Measurements from ENCODE around the gene TNFRSF19.

The TNFRSF19 gene

DNA sequence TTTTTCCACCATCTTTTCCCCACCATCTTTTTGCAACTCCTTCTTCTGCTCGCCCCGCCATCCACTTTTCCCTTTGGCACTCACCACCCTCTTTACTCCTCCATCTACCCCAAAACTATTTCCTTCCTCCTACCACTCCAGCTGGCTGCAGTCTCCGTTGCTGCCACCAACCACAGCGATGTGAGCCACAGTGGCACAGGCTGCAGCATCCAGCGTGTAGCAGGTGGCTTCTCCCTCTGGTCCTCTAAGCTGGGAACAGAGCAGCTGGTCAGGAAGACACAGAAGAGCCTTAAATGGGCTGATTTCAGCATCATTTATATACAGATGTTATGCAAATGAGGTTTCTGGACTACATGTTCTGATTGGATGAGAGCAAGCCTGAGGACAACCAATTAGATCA, 144.5 kb downstream of the TNFRSF19 start:
- Histone ChIP-seq H3K4me1 (ENCODE audit: control insufficient read depth in 1 of 2, insufficient read depth in 2 of 2, low read length in 2 of 2) (no peaks in the 10 kb centered on the region), H2BK12ac (ENCODE audit: low read length) (no peak overlapping the region), H3K14ac (ENCODE audit: low read length) (no peak overlapping the region), H3K18ac (ENCODE audit: low read length) (no peak overlapping the region), H3K27ac (ENCODE audit: low read depth, low read length) (no peak overlapping the region), H3K27me3 (ENCODE audit: insufficient read depth, low read length) (no peaks in the 10 kb centered on the region), H2AFZ (ENCODE audit: insufficient read depth, low read length, poor library complexity) (no peak overlapping the region), H2BK5ac (ENCODE audit: low read depth, low read length, poor library complexity) (no peak overlapping the region), H3K23ac (ENCODE audit: low read length) (no peak overlapping the region), H3K79me1 (ENCODE audit: low read length) (no peaks in the 10 kb centered on the region), H3K9ac (ENCODE audit: low read length) (no peak overlapping the region), H3K9me3 (ENCODE audit: insufficient read depth, low read depth, low read length) (peaks cover 3% of the 10 kb centered on the region), H4K12ac (ENCODE audit: low read depth, low read length) (no peak overlapping the region), H2AK5ac (ENCODE audit: low read length) (no peak overlapping the region), H2BK120ac (ENCODE audit: insufficient read depth, low read length, poor library complexity) (no peak overlapping the region), H4K8ac (ENCODE audit: low read depth, low read length) (no peak overlapping the region), H3K79me2 (ENCODE audit: control insufficient read depth, insufficient read depth, low read length, poor library complexity) (no peaks in the 10 kb centered on the region), H3K4me3 (ENCODE audit: low read depth, low read length) (no peak overlapping the region), H3K4me2 (ENCODE audit: low read length) (no peak overlapping the region), H4K91ac (ENCODE audit: low read depth, low read length) (no peak overlapping the region), H3K36me3 (ENCODE audit: control insufficient read depth in 1 of 2, insufficient read depth in 2 of 2, low read length in 2 of 2) (no peaks in the 10 kb centered on the region), H3K4ac (ENCODE audit: low read depth, low read length) (no peak overlapping the region)
- 100% methylated on average over 2 of the region's 5 CpGs for WGBS (ENCODE audit: extremely low coverage, insufficient coverage, insufficient read length)
- DNase-seq, result no peak

DNA sequence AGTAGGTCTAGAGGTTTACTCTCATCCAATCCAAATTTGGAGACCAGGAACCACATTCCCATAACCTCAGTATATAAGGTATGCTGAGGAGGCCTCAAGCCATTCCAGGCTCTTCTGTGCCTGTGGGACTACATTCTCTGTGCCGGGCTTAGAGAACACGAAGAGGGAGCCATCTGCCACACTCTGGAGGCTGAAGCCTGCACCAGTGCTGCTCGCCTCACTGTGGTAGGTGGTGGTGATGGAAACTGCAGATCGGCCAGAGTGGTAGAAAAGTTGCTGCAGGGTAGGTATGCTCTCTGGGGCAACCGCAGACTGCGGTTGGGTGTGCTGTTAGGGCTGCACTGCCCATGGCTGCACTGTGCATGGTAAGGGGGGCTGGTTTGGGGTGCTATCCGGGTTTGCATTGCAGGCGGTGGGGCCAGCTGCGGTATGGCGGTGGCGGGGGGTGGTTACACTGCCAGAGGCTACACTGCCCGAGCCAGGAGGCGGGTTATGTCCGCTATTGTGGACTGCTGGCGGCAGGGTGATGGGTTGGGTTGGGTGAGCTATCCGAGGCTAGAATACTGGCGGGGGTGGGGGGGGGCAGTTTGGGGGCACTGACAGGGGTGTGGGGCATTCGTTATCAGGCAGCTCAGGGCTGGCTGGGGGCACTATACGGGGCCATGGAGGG, 145.0 kb downstream of the TNFRSF19 start:
- Histone ChIP-seq H3K4me1 (ENCODE audit: control insufficient read depth in 1 of 2, insufficient read depth in 2 of 2, low read length in 2 of 2) (no peaks in the 10 kb centered on the region), H3K27me3 (ENCODE audit: insufficient read depth, low read length) (no peaks in the 10 kb centered on the region), H3K4ac (ENCODE audit: low read depth, low read length) (no peak overlapping the region), H4K91ac (ENCODE audit: low read depth, low read length) (no peak overlapping the region), H3K9ac (ENCODE audit: low read length) (no peak overlapping the region), H3K4me2 (ENCODE audit: low read length) (no peak overlapping the region), H3K79me2 (ENCODE audit: control insufficient read depth, insufficient read depth, low read length, poor library complexity) (no peaks in the 10 kb centered on the region), H3K9me3 (ENCODE audit: insufficient read depth, low read depth, low read length) (peaks cover 3% of the 10 kb centered on the region), H4K12ac (ENCODE audit: low read depth, low read length) (no peak overlapping the region), H3K27ac (ENCODE audit: low read depth, low read length) (no peak overlapping the region), H2AK5ac (ENCODE audit: low read length) (no peak overlapping the region), H3K14ac (ENCODE audit: low read length) (no peak overlapping the region), H3K36me3 (ENCODE audit: control insufficient read depth in 1 of 2, insufficient read depth in 2 of 2, low read length in 2 of 2) (no peaks in the 10 kb centered on the region), H3K23ac (ENCODE audit: low read length) (no peak overlapping the region), H2BK12ac (ENCODE audit: low read length) (no peak overlapping the region), H2AFZ (ENCODE audit: insufficient read depth, low read length, poor library complexity) (no peak overlapping the region), H4K8ac (ENCODE audit: low read depth, low read length) (no peak overlapping the region), H3K18ac (ENCODE audit: low read length) (no peak overlapping the region), H3K79me1 (ENCODE audit: low read length) (no peaks in the 10 kb centered on the region), H3K4me3 (ENCODE audit: low read depth, low read length) (no peak overlapping the region), H2BK5ac (ENCODE audit: low read depth, low read length, poor library complexity) (no peak overlapping the region), H2BK120ac (ENCODE audit: insufficient read depth, low read length, poor library complexity) (no peak overlapping the region)
- peak; percentile 11 to 36 for DNase-seq
- WGBS (ENCODE audit: extremely low coverage, insufficient coverage, insufficient read length), result no CpG with 5 or more reads among the region's 19 CpGs

DNA sequence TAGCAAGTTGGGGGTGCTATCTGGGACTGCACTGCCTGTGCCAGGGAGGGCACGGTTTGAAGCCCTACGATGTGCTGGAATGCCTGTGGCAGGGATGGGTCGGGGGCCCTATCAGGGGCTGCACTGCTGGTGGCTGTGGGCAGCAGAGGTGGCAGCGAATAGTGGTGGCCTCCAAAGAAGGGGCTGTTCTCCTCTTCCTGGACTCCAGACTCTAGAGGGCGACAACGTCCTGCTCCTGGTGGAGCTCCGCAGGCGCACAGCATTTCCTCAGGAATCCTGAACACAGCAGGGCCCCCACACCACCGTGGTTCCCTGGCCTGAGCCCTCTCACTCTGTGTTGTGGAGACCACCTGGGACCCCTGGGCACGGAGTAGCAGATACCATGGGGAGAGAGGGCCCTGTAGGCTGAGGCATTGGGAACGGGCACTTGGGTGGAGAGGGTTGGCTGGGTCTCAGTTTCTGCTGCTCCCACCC, 145.6 kb downstream of the TNFRSF19 start:
- no peaks in the 10 kb centered on the region for H3K4me1 ChIP-seq (ENCODE audit: control insufficient read depth in 1 of 2, insufficient read depth in 2 of 2, low read length in 2 of 2)
- no peaks in the 10 kb centered on the region for H3K79me2 ChIP-seq (ENCODE audit: control insufficient read depth, insufficient read depth, low read length, poor library complexity)
- no peak overlapping the region for H3K4ac ChIP-seq (ENCODE audit: low read depth, low read length)
- no peak overlapping the region for H3K4me2 ChIP-seq (ENCODE audit: low read length)
- WGBS (ENCODE audit: extremely low coverage, insufficient coverage, insufficient read length), result no CpG with 5 or more reads among the region's 11 CpGs
- peak overlapping the region; percentile 15 for H4K91ac ChIP-seq (ENCODE audit: low read depth, low read length)
- no peak overlapping the region for H3K9ac ChIP-seq (ENCODE audit: low read length)
- no peak overlapping the region for H2AK5ac ChIP-seq (ENCODE audit: low read length)
- no peak overlapping the region for H3K4me3 ChIP-seq (ENCODE audit: low read depth, low read length)
- DNase-seq, result peak; percentile 23 to 73
- H2BK5ac ChIP-seq (ENCODE audit: low read depth, low read length, poor library complexity), result no peak overlapping the region
- no peaks in the 10 kb centered on the region for H3K36me3 ChIP-seq (ENCODE audit: control insufficient read depth in 1 of 2, insufficient read depth in 2 of 2, low read length in 2 of 2)
- H2BK12ac ChIP-seq (ENCODE audit: low read length), result peak overlapping the region; percentile 53
- no peak overlapping the region for H3K14ac ChIP-seq (ENCODE audit: low read length)
- peak overlapping the region; percentile 4 for H4K8ac ChIP-seq (ENCODE audit: low read depth, low read length)
- peaks cover 3% of the 10 kb centered on the region for H3K9me3 ChIP-seq (ENCODE audit: insufficient read depth, low read depth, low read length)
- no peaks in the 10 kb centered on the region for H3K79me1 ChIP-seq (ENCODE audit: low read length)
- H3K27ac ChIP-seq (ENCODE audit: low read depth, low read length), result no peak overlapping the region
- H4K12ac ChIP-seq (ENCODE audit: low read depth, low read length), result no peak overlapping the region
- no peak overlapping the region for H3K18ac ChIP-seq (ENCODE audit: low read length)
- no peak overlapping the region for H2BK120ac ChIP-seq (ENCODE audit: insufficient read depth, low read length, poor library complexity)
- H3K23ac ChIP-seq (ENCODE audit: low read length), result no peak overlapping the region
- no peaks in the 10 kb centered on the region for H3K27me3 ChIP-seq (ENCODE audit: insufficient read depth, low read length)
- H2AFZ ChIP-seq (ENCODE audit: insufficient read depth, low read length, poor library complexity), result no peak overlapping the region

DNA sequence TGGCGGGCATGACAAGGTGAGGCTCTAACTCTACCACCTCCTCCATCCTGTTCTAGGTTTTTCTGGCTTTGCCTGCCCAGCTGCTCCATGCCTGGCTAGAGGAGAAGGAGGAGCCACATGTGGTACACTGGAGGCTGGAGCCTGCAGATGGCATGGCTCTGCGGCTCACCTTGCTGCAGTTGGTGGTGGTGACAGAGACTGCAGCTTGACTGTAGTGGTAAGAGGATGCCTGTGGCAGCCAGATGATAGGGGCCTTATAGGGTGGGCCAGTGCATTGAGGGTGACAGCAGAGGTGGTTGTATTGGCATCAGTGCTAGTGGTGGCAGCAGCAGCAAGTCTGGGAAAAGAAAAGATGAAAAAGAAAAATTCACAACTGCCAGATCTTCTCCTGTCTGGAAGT, 146.2 kb downstream of the TNFRSF19 start:
- H3K18ac ChIP-seq (ENCODE audit: low read length), result no peak overlapping the region
- H3K14ac ChIP-seq (ENCODE audit: low read length), result no peak overlapping the region
- H3K4me2 ChIP-seq (ENCODE audit: low read length), result no peak overlapping the region
- H3K9me3 ChIP-seq (ENCODE audit: insufficient read depth, low read depth, low read length), result peaks cover 3% of the 10 kb centered on the region
- H4K12ac ChIP-seq (ENCODE audit: low read depth, low read length), result no peak overlapping the region
- WGBS (ENCODE audit: extremely low coverage, insufficient coverage, insufficient read length), result no CpG with 5 or more reads among the region's 2 CpGs
- peak overlapping the region; percentile 4 for H4K8ac ChIP-seq (ENCODE audit: low read depth, low read length)
- H3K4ac ChIP-seq (ENCODE audit: low read depth, low read length), result no peak overlapping the region
- no peak overlapping the region for H2AFZ ChIP-seq (ENCODE audit: insufficient read depth, low read length, poor library complexity)
- no peak overlapping the region for H2AK5ac ChIP-seq (ENCODE audit: low read length)
- no peak overlapping the region for H2BK12ac ChIP-seq (ENCODE audit: low read length)
- H2BK120ac ChIP-seq (ENCODE audit: insufficient read depth, low read length, poor library complexity), result no peak overlapping the region
- H3K4me3 ChIP-seq (ENCODE audit: low read depth, low read length), result no peak overlapping the region
- no peak overlapping the region for H3K27ac ChIP-seq (ENCODE audit: low read depth, low read length)
- H3K79me1 ChIP-seq (ENCODE audit: low read length), result no peaks in the 10 kb centered on the region
- no peak overlapping the region for H4K91ac ChIP-seq (ENCODE audit: low read depth, low read length)
- H3K9ac ChIP-seq (ENCODE audit: low read length), result no peak overlapping the region
- H3K4me1 ChIP-seq (ENCODE audit: control insufficient read depth in 1 of 2, insufficient read depth in 2 of 2, low read length in 2 of 2), result no peaks in the 10 kb centered on the region
- no peak overlapping the region for H2BK5ac ChIP-seq (ENCODE audit: low read depth, low read length, poor library complexity)
- H3K36me3 ChIP-seq (ENCODE audit: control insufficient read depth in 1 of 2, insufficient read depth in 2 of 2, low read length in 2 of 2), result no peaks in the 10 kb centered on the region
- DNase-seq, result no peak
- H3K23ac ChIP-seq (ENCODE audit: low read length), result no peak overlapping the region
- no peaks in the 10 kb centered on the region for H3K27me3 ChIP-seq (ENCODE audit: insufficient read depth, low read length)
- no peaks in the 10 kb centered on the region for H3K79me2 ChIP-seq (ENCODE audit: control insufficient read depth, insufficient read depth, low read length, poor library complexity)
